ENCODE results near the gene LYL1. TPM values are rescaled to one million over a fixed set of nuclear protein-coding genes. Genes with fewer than 3 reads are reported as not detected.

The LYL1 gene
- total RNA-seq, 1 experiment from 2014 or later: 0.34 TPM

DNA sequence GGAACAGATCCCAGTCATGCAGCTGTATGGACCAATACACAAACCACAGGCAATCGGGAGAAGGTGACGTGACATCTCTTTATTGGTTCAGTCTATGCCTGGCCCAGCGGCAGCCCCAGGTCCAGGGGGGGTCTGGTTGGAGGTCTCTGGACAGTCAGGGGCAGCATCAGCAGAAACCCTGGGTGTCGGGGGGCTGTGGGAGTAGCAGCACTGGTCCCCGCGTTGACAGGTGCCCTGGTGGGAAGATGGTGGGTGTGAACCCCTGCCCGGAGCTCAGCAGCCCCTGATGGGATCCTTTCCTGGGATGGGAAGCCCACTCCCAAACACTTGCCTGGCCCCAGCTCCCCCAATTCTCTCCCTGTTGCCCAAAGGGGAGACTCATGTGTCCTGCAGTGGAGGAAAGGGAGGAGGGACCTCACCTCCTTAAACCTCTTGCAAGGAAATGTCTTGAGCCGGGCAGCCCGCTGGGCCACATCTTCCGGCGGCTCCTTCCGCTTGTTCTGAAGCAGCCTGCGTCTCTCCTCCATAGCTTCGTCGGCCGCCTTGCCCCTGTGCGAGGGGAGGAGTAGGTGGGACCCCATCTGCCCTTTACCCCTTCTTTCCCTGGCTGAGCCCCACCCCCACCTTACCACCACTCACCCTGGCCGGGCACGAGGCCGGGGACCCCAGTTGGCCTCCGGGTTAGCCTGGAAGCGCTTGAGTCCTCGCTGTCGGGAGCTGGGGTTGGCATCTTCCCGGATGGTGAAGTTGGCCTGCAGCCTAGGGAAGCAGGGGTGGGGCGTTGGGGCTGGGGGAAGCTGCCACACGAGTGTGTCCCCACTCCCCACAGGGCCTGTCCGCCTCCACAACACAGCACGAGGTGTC lies 2.4 kb upstream of the LYL1 start:
- no peak for DNase-seq (ENCODE audit: low read depth)

DNA sequence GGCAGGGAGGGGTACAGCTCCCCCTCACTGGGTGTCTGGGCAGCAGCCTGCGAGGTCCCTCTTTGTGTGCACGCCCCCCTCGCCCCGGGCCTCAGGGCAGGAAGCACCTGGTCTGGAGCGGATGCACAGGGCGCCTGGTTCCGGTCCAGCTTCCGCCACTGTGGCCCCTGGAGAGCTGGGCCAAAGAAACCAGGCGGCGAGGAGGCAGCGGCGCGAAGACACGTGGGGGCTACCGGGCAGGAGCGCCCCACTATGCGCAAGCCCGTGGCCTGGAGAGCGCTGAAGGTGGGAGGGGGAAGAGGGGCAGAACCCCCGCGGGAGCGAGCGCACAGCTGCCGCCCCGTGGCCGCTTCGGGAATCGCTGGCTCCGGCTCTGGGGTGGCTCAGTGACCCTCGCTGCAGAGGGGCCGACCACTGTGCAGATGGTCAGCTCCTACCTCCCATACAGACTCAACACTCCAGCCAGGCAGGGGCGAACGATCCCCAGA lies 1.7 kb upstream of the LYL1 start:
- DNase-seq (ENCODE audit: low read depth): peak; percentile 36

DNA sequence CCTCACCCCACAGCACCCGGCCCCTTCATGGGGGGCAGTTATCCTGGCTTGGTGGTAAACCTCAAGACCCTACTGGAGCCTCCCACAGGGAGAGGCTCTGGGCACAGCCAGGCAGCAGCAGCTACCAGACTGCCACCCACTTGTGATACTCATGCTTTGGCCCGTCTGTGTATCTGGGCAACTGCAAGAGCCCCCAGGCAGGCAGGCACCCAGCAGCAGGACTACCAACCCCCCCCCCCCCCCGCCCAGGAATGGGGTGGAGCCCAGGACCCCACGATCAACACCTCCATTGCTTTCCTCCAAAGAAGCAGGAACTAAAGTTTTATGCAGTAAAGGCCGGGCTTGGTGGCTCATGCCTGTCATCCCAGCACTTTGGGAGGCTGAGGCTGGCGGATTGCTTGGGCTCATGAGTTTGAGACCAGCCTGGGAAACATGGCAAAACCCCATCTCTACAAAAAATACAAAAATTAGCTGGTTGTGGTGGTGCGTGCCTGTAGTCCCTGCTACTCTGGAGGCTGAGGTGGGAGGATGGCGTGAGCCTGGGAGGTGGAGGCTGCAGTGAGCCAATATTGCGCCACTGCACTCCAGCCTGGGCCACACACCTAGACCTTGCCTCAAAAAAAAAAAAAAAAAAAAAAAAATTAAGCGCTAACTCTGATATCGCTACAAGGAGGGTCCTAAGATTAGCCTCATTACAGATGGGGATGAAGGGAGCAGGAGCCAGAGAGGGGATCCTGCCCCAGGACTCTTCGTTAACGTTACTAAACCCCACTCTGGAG lies 1.1 kb upstream of the LYL1 start:
- no peak for DNase-seq (ENCODE audit: low read depth)

DNA sequence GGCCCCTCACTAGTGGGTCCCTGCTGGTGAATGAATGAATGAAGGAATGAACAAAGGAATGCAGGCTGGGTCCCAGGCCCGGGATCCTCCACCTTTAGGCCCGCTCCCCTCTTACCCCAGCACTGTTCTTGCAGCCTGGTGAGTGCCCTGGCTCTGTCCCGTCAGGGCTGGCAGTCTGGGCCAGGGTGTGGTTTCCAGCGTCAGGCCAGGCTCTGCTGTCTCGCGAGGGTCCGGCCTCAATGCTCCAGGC lies 317 bp downstream of the LYL1 start:
- DNase-seq (ENCODE audit: low read depth): no peak

DNA sequence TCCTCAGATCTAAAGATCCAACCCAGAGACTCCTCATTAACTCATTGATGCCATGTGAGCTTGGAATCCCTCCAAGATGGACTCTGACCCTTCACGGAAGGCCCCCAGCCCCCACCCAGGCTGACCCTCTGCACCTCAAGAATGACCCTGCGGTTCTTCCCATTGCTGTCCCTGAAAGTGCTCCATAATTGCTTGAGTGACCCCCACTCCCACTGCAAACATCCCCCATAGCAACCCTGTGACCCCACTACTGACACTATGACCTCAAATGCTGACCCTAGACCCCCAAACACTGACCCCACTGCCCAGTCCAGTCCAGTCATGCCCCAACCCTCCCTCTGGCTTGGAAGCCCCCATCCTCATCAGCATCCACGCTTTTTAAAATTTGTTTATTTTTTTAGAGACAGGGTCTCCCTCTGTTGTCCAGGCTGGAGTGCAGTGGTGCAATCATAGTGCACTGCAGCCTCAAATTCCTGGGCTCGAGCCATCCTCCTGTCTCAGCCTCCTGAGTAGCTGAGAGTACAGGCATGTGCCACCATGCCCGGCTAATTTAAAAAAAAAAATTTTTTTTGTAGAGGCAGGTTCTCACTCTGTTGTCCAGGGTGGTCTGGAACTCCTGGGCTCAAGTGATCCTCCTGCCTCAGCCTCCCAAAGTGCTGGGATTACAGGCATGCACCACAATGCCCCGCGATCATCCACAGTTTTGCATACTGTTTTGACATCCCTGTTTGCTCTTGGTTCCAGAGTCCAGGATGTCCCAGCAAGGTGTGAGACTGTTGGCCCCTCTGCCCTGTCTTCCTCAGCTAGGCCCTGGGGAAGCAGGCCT lies 855 bp downstream of the LYL1 start:
- DNase-seq (ENCODE audit: low read depth): no peak

DNA sequence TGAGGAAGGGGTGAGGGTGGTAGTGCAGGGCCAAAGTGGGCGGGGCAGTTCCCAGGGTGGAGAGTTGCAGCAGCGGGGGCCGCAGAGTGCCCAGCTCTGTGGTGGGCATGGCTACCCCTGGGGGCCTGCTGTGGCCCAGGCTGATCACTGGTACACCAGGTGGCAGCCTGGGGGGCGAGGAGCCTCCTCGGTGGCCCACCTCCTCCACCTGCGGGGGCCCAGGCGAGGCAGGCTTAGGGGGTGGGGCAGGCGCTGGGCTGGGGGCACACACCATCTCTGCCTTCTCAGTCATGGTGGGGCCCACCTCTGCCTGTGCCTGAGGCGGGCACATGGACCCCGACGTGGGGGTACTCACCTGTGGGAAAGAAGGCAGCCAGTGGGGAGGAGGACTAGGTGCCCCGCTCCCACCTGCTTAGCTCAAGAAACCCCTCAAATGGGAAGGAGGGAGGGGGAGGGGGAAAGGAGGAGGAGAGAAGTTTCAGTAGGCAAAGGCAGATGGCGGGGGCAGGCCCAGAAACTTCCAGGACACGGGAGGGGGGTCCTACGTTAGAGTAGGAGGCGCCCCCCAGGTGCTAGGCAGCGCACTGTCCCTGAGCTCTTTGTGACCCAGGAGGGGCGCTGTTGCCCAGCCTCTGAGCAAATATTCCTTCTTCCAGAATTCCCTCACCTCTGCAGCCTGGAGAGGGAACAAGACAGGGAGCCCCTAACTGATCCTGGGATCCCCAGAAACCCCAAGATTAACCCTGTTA lies 1.6 kb downstream of the LYL1 start:
- DNase-seq (ENCODE audit: low read depth): no peak

DNA sequence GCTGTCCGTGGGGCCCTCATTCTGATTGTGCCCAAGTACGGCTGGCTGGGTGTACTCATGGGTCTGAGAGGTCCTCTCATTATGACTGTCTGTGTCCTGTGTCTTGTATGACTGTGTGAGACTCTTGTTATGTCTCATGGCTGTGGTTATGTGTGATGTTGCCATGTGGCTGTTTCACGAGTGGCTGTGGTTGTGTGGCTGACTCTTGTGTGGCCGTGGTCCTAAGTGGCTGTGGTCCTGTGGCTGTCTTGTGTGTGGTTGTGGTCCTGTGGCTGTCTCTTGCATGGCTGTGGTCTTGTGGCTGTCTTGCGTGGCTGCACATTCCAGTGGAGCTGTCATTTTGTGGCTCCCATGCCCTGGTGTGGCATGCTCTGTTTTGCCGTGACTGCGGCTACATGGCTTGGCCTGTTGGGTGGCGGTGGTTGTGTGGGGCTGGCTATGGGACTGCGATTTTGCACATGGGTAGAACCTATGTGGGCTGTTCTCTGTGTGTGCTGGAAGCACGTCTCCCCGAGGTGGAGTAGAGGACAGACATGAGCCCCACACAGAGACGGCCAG lies 2.5 kb downstream of the LYL1 start:
- no peak for DNase-seq (ENCODE audit: low read depth)

DNA sequence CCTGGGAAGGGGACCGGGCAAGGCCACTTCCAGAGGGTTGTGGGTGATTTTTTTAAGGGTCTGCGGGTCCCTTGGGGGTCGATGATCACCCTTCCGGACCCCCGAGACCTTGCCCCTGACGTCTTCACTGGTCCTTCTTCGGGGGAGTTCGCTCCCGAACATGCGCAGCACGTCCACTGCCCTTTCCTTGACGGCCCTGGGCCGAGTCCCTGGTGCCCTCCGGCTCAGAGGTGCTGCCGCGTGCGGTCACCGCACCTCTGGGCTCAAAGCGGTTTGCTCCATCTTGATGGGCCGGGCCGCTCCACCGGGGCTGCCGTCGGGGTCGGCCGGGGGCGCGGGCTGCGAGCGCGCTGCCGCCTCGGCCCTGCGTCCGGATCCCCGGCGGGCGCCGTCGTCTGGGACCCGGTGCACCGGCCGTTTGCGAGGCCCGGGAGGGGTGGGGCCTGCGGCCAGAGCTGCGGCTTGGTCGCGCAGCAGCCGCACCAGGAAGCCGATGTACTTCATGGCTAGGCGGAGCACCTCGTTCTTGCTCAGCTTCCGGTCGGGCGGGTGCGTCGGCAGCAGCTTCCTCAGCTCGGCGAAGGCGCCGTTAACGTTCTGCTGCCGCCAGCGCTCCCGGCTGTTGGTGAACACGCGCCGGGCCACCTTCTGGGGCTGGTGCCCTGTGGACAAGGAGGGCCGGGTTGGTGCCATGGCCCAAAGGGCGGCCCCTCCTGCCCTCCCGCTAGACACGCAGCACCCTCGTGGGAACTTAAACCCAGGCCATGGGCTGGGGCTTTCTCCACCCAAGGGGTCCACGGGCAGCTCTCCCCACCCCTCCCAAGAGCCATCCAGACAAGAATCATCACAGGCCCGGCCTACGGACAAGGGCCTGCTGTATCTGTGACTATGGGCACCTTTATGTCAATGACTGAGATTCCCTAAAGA lies 3.3 kb downstream of the LYL1 start:
- DNase-seq (ENCODE audit: low read depth): no peak

DNA sequence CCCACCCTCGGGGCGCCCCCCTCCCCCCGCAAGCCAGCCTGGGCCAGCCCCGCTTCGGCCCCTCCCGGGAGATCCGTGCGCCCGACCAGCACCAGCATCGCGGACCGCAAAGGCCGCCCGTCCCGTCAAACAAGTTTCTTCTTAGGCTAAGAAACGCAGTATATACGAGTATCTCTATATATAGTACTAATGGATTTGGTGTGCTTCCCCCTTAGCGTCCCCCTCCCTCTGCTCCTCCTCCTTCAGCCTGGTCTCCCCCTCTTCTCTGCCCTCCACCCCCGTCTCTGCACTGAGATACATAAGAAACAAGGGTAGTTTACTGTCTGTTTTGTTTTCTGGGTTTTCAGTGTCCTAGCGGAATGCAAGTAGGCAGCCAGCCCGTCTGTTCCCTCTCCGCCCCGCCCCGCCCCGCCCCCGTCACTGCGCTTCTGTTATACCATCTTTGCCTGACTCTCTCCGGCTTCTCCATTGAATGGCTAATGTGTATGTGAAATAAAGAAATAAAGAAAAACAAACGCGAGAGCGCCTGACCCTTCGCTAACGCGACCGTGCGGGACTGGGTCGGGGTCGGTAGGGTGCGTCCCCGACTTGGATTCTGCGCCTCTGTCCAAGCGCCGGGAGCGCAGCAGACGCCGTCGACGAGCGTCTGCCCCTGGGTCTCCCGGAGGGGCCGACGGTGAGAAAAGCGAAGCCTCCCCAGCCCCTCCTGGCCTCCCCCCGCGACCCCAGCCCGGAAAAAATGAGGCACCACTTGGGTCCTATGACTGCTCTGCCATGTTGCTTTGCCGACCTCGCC lies 4.2 kb downstream of the LYL1 start:
- no peak for DNase-seq (ENCODE audit: low read depth)

DNA sequence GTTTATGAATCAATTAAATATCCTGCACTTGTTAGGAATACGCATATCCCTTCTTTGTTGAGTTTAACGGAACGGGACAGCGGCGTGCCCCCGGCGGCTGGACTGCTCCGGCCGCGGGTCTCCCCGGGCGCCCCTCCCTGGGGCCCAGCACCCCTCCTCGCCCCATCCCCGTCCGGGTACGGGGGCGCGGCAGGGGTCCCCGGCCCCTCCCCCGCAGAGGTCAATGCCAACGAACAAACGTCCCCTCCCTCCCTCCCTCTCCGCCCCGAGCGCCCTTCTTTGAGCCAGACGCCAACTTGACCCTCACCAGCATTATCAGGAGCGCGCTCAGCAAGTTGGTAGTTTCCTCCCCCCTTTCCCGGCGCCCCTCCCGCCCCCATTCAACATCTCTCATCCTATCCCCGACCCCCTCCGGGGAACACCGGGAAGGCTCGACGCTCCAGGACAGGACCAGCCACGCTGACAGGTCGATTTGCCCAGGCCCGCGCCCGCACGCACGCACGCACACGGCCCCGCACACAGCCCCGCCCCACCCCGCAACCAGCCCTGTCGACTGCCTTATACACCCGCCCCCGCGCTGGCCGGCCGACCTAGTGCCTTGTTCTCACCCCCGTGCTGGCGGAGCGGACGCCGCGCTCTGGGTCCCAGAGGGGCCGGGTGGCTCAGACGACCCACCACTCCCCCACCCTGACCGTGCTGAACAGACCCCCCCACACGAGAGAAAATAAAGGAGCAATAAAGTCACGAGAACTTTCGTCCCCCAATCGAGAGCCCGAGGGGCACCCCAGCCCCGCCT lies 5.0 kb downstream of the LYL1 start:
- DNase-seq (ENCODE audit: low read depth): no peak

DNA sequence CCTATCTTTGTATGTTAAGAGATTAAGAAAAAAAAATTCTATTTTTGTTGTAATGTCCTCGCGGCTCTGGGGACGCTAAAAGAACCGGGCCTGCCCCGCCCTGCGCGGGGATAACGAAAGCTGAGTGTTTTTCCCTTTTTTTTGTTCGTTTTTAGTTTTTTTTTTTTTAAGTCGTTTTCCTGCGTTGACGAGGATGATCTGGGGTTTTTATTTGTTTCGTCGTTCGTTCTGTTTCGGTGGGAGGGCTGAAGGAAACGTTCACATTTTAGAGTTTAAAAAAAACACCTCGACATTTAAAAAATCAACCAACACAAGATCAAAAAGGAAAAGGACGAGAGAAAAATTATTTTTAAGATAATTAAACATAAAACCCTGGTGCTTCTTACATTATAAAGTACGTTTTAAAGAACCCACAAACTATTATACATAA lies 5.6 kb downstream of the LYL1 start:
- no peak for DNase-seq (ENCODE audit: low read depth)

DNA sequence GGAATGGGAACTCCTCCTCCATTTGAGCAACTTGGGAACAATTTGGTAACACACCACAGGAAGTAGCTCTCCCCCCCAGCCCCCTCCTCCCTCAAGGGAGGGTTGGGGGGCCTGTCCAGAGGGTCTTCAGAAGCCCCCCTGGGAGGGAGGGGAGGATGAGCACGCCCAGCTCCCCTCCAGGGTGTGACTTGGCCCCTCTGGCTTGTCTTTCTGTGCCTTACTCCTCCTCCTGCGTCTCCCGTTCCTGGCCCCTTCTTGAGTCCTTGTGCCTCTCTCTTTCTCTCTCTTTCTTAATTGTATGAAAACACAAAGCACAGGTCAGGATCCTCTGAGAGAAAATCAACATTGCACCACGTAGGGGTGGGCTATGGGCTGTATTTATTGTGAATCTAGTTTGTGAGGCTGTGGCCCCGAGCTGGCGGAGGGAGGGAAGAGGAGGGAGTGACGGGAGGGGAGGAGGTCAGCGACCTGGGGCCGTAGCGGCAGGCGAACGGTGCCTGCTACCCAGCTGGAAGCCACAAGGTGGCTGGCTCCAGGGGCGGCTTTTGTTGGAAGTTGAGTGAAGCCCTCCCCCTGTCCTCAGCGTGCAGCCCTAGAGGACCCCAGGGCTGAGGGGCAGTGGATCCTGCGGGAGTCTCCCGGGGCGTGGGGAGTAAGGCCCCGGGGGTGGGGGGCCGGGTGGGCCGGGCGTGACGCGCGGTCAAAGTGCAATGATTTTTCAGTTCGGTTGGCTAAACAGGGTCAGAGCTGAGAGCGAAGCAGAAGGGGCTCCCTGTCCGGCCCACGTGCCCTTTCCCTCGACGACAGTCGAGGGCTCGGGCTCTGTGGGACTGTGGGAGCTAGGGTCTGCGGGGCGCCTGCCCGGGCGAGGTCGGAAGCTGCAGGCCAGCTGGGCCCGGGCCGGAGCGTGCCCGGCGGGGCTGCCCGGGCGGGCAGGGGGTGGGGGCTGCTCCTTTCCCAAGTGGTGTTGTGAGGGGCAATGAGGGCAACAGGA lies 6.4 kb downstream of the LYL1 start:
- DNase-seq (ENCODE audit: low read depth): no peak

DNA sequence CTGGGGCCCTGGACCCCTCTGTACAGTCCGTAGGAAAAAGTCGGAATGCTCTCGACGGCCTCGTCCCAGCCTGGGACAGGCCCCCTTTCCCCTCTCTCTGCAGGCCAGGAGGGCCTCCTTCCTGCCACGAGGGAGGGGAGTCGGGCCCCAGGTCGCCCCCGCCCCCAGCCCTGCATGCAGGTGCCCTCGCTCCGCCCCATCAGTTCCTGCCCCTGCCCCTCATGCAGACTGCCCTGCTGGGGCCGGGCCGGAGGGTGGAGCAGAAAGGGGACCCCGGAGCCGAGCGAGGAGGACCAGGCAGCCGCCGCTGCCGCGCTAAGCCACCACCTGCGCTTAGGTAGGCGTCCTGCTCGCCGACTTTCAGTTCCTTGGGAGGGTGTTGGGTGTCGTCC lies 7.3 kb downstream of the LYL1 start:
- no peak for DNase-seq (ENCODE audit: low read depth)

DNA sequence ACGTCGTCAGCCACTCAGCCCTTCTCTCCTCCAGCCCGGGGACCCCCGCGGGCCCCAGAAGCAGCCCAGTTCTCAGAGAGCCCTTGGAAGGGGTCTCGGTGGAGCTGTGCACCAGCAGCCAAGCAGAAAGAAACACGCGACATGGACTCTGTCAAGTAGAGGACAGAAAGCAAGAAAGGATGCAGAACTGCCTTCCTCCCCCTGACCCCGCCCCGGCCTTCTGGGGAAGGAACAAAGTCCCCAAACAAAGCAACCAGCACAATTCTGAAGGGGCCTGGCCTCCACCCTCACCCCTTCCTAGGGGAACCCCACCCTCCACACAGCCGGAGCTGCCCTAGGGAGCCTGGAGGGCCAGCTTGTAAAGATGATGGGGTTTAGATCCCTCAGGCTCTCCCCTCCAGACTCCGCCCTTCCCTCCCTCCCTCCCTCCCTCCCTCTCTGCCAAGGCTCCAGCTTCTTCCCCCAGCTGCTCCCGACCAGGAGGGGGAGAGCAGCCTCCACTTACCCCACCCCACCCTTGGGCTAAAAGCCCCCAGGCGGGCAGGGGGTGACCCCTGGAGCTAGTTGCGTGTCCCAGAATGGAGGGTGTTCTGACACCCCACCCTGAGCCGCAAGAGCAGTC lies 7.8 kb downstream of the LYL1 start:
- DNase-seq (ENCODE audit: low read depth): no peak

DNA sequence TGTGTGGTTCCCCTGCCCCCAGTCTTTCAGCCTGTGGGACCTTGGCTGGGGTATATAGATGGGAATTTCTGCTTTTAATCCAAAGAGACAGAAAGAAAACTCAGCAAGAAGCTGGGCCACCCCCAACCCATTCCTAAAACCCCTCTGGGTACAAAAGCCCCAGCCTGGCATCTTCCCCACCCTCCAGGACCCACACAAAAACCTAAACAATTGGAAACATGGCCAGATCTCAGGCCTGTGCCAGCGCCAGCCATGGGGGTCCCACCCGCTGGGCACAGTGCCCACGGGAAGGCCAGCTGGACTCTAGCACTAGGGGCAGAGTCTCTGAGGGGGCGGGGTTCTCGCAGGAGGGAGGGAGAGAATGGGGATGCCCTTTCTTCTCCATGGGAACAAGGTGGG lies 8.6 kb downstream of the LYL1 start:
- DNase-seq (ENCODE audit: low read depth): no peak

DNA sequence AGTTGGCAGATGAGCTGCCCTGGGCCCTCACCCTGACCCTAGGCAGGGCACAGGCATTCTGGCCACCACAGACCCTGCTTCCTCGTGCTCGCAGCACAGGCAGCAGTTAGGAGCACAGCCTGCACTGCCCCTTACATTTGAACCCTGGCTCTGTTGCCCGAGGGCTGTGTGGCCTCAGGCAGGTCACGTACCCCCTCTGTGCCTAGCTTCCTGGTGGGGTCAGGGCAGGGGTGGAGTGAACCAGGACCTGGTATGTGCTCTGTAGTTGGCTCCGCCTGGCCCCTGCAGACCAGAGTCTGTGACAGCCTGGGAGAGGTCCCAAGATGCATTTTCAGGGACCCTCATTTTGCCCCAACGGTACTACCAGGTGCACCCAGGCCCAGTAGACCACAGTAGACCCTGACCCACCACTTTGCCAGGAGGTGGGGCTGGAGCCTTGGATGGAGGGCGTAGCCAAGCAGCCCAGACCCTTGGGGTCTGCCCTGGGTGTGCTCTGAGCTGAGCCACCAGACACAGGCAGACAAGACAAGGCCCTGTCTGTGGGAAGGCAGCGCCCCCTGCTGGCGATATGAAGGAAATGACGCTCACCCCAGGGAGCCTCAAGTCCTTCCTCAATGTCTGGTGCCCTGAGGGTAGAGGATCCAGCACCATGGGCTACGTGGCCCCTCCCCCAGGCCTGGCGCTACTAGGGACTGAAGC lies 9.1 kb downstream of the LYL1 start:
- DNase-seq (ENCODE audit: low read depth): peak; percentile 88
